HCT116 (cell line): ENCODE measurements around the gene FNDC8. TPM values are rescaled to one million over a fixed set of nuclear protein-coding genes. Genes with fewer than 3 reads are reported as not detected.

ENCODE experiments used
- ATAC-seq: fragments of 200-7000 bp; cut with Tn5 transposase; 2 replicates; pipeline ENCODE4 v1.9.1; 2020; ENCODE audit warnings: mild to moderate bottlenecking, moderate library complexity
- BruUV-seq: library from RNA; stranded (reverse); fragments of 400-500 nt; replicated peaks from 2 replicates; lab custom pipeline; 2021; lab: Mats Ljungman, UMichigan
- CTCF ChIA-PET: fragments of 300-600 bp; sonication (Branson Sonifier 250); formaldehyde crosslinking; loops from one replicate; lab custom pipeline; 2021; ENCODE audit warnings: antibody characterized with exemption; lab: Charles Lee
- POLR2A ChIA-PET: fragments of 300-600, 350-600 bp; sonication (Branson Sonifier 250); formaldehyde crosslinking; loops from one replicate; lab custom pipeline; 2021; ENCODE audit warnings: antibody characterized with exemption; lab: Charles Lee
- RAD21 ChIA-PET, 2 experiments: fragments of 300-600 bp; sonication (Branson Sonifier 250); formaldehyde crosslinking; loops; one replicate each; lab custom pipeline; 2023; ENCODE audit warnings: low total read pairs in 2 of 2; ENCODE audit not compliant: uncharacterized antibody in 2 of 2, unreplicated experiment in 2 of 2, low non-redundant PET in 1 of 2; lab: Charles Lee
- DNase-seq: peaks from one replicate; pipeline ENCODE4 v3.0.0-alpha.2; 2010; ENCODE audit warnings: low read depth, low spot score
- H2AFZ ChIP-seq: fragments of 200-600 bp; shearing (Covaris generic), sonication (generic); 2 replicates; pipeline ENCODE4 v1.6.1; 2017; ENCODE audit warnings: low read depth, mixed run types, mixed read lengths, antibody characterized with exemption, low read length; ENCODE audit not compliant: poor library complexity, severe bottlenecking
- H3K27ac ChIP-seq: 2 replicates; pipeline ENCODE4 v1.5.1; 2012; ENCODE audit warnings: low read depth, low read length
- H3K27me3 ChIP-seq: fragments of 200-600 bp; sonication (generic); 2 replicates; pipeline ENCODE4 v1.6.1; 2016; ENCODE audit warnings: mixed run types, low read length, mixed read lengths; ENCODE audit not compliant: insufficient read depth
- H3K36me3 ChIP-seq, 2 experiments: fragments of 200-500 bp in 1 of 2; fragments of 200-600 bp in 1 of 2; sonication (Bioruptor generic) in 1 of 2; sonication (generic) in 1 of 2; 2 replicates each; pipeline versions ENCODE4 v1.5.1 to v1.6.1; 2014 to 2016; ENCODE audit warnings: low read length in 2 of 2, inconsistent platforms in 1 of 2, mixed read lengths in 1 of 2, mixed run types in 1 of 2; ENCODE audit not compliant: insufficient read depth in 2 of 2, control insufficient read depth in 1 of 2
- H3K4me1 ChIP-seq, 2 experiments: fragments of 200-600 bp in 1 of 2; sonication (generic) in 1 of 2; 2 replicates each; pipeline versions ENCODE4 v1.5.1 to v1.6.1; 2012 to 2017; ENCODE audit warnings: low read length in 2 of 2, inconsistent platforms in 1 of 2, mild to moderate bottlenecking in 1 of 2, mixed read lengths in 1 of 2, mixed run types in 1 of 2, moderate library complexity in 1 of 2; ENCODE audit not compliant: insufficient read depth in 2 of 2, control insufficient read depth in 1 of 2
- H3K4me2 ChIP-seq: fragments of 200-600 bp; sonication (generic); 2 replicates; pipeline ENCODE4 v1.6.1; 2017; ENCODE audit warnings: mixed run types, low read length, mixed read lengths
- H3K4me3 ChIP-seq, 2 experiments: fragments of 200-600 bp in 1 of 2; sonication (generic) in 1 of 2; replicated peaks in 1 of 2; 2 replicates each; pipeline ENCODE4 v1.5.1; 2011 to 2016; ENCODE audit warnings: low read length in 2 of 2, control low read depth in 1 of 2, low read depth in 1 of 2, mild to moderate bottlenecking in 1 of 2, mixed read lengths in 1 of 2, mixed run types in 1 of 2
- H3K79me2 ChIP-seq: fragments of 200-600 bp; sonication (generic); 2 replicates; pipeline ENCODE4 v1.6.1; 2017; ENCODE audit warnings: mild to moderate bottlenecking, mixed run types, low read length, moderate library complexity, mixed read lengths; ENCODE audit not compliant: insufficient read depth
- H3K9ac ChIP-seq: fragments of 200-600 bp; sonication (generic); 2 replicates; pipeline ENCODE4 v1.6.1; 2016; ENCODE audit warnings: low read length, mixed read lengths
- H3K9me2 ChIP-seq: fragments of 200-600 bp; sonication (generic), shearing (Covaris generic); 2 replicates; pipeline ENCODE4 v1.6.1; 2017; ENCODE audit warnings: mixed run types, mild to moderate bottlenecking, moderate library complexity; ENCODE audit not compliant: insufficient read depth
- H3K9me3 ChIP-seq, 2 experiments: fragments of 200-500 bp in 1 of 2; fragments of 200-600 bp in 1 of 2; sonication (Bioruptor generic) in 1 of 2; sonication (generic) in 1 of 2; 2 replicates each; pipeline ENCODE4 v1.6.1; 2014 to 2017; ENCODE audit warnings: low read length in 2 of 2, mixed read lengths in 2 of 2, inconsistent platforms in 1 of 2, low read depth in 1 of 2, mild to moderate bottlenecking in 1 of 2, mixed run types in 1 of 2, moderate library complexity in 1 of 2; ENCODE audit not compliant: control insufficient read depth in 1 of 2, insufficient read depth in 1 of 2
- H4K20me1 ChIP-seq: fragments of 200-600 bp; sonication (generic), shearing (Covaris generic); 2 replicates; pipeline ENCODE4 v1.6.1; 2017; ENCODE audit warnings: mixed run types, mild to moderate bottlenecking, moderate library complexity; ENCODE audit not compliant: insufficient read depth
- ATF3 ChIP-seq: IDR thresholded peaks from 2 replicates; pipeline ENCODE4 v1.6.1; 2012
- CTCF ChIP-seq, 3 experiments: fragments of 200-600 bp in 1 of 3; sonication (generic) in 1 of 3; IDR thresholded peaks in 2 of 3; conservative IDR thresholded peaks in 1 of 3; 2 replicates each; pipeline ENCODE4 v1.5.1; 2012 to 2017; ENCODE audit warnings: low read depth in 2 of 3, low read length in 2 of 3, antibody characterized with exemption in 1 of 3, borderline replicate concordance in 1 of 3, control low read depth in 1 of 3, mild to moderate bottlenecking in 1 of 3, mixed read lengths in 1 of 3, mixed run types in 1 of 3, moderate library complexity in 1 of 3; ENCODE audit not compliant: insufficient read depth in 1 of 3
- ELF1 ChIP-seq: IDR thresholded peaks from 2 replicates; pipeline ENCODE4 v1.6.1; 2012; ENCODE audit warnings: low read depth, borderline replicate concordance
- JUND ChIP-seq: IDR thresholded peaks from 2 replicates; pipeline ENCODE4 v1.6.1; 2012
- MAX ChIP-seq: IDR thresholded peaks from 2 replicates; pipeline ENCODE4 v1.6.1; 2012
- POLR2A ChIP-seq: IDR thresholded peaks from 2 replicates; pipeline ENCODE4 v1.7.0; 2011; ENCODE audit warnings: borderline replicate concordance; ENCODE audit not compliant: insufficient read depth, insufficient read length; ENCODE audit errors: extremely low read depth
- POLR2AphosphoS5 ChIP-seq: IDR thresholded peaks from 2 replicates; pipeline ENCODE4 v1.6.1; 2011; ENCODE audit warnings: mild to moderate bottlenecking, low read depth, low read length, moderate library complexity
- RAD21 ChIP-seq: IDR thresholded peaks from 2 replicates; pipeline ENCODE4 v1.6.1; 2012; ENCODE audit warnings: low read depth, mild to moderate bottlenecking
- ZFX ChIP-seq: fragments of 450-650 bp; IDR thresholded peaks from 2 replicates; pipeline ENCODE4 v1.6.1; 2017
- intact Hi-C: fragments of 100-400 bp; cut with micrococcal nuclease; formaldehyde crosslinking; loops from 2 replicates; pipeline ENCODE4 v1.10.0; 2022
- total RNA-seq: library from RNA; stranded (reverse); gene quantifications from one replicate; pipeline ENCODE4 v1.2.1, GENCODE V29; 2021; ENCODE audit not compliant: unreplicated experiment

FNDC8 gene
- total RNA-seq, 1 experiment from 2014 or later: not detected

- Histone ChIP-seq H3K36me3 (no peaks in the 10 kb centered on the region), H3K27me3 (no peaks in the 10 kb centered on the region), H4K20me1 (no peaks in the 10 kb centered on the region), H3K4me3 (peak within 1 kb of the TSS; percentile 70 to 72), H2AFZ (peak within 1 kb of the TSS; percentile 46), H3K27ac (peak within 1 kb of the TSS; percentile 78), H3K9ac (peak within 1 kb of the TSS; percentile 81), H3K4me1 (peaks cover 5 to 23% of the 10 kb centered on the region in 2 experiments; a peak in 3 of 4 replicates), H3K9me2 (no peaks in the 10 kb centered on the region), H3K4me2 (peak within 1 kb of the TSS; percentile 94), H3K79me2 (peaks cover under 1% of the 10 kb centered on the region; the same call in 1 of the 2 replicates), H3K9me3 (no peaks in the 10 kb centered on the region)
- DNase-seq: peak; percentile 48
- ChIA-PET RAD21 (interaction anchor here in 1 of 2 experiments (1.3 kb wide), 1 partner anchor 121 kb away, joined by 3 read pairs; no protein-coding TSS in a partner anchor), CTCF (interaction anchor here (0.7 to 3.3 kb wide), 9 partner anchors 30 to 699 kb away, joined by 3 to 13 read pairs (median 4); partner anchors contain the start of gene SLFN12L), POLR2A (no interaction called here)
- peak; percentile 87 for ATAC-seq
- intact Hi-C loops: loop anchor here (2.0 to 5.0 kb wide), 3 partner anchors 137 to 699 kb away; partner anchors contain the start of gene LIG3
- TF ChIP-seq MAX (peak; percentile 85), POLR2A (no peak), ATF3 (no peak), ZFX (peak; percentile 88), POLR2AphosphoS5 (peak; percentile 35), ELF1 (peak; percentile 89), CTCF (IDR thresholded peaks at IDR 0.05 in 2 of 3, conservative IDR thresholded peaks at IDR 0.05 in 1 of 3; ENCODE audit: borderline replicate concordance in 1 of 3, insufficient read depth in 1 of 3, low read depth in 2 of 3, low read length in 2 of 3) (peak; percentile 58 to 88 (median 84); a peak in 5 of 6 replicates), JUND (no peak), RAD21 (peak; percentile 82)
- no TSS peak for BruUV-seq
Measured at GRCh38 chr17:35119370-35120165, 1.8 kb upstream of the FNDC8 start, which contains the start of gene RAD51D. TSS of gene RAD51D (minus strand) at chr17:35119860. CDS start at chr17:35119613, 247 bp downstream.
